ENCODE data around the gene TNKS1BP1.

Gene TNKS1BP1

DNA sequence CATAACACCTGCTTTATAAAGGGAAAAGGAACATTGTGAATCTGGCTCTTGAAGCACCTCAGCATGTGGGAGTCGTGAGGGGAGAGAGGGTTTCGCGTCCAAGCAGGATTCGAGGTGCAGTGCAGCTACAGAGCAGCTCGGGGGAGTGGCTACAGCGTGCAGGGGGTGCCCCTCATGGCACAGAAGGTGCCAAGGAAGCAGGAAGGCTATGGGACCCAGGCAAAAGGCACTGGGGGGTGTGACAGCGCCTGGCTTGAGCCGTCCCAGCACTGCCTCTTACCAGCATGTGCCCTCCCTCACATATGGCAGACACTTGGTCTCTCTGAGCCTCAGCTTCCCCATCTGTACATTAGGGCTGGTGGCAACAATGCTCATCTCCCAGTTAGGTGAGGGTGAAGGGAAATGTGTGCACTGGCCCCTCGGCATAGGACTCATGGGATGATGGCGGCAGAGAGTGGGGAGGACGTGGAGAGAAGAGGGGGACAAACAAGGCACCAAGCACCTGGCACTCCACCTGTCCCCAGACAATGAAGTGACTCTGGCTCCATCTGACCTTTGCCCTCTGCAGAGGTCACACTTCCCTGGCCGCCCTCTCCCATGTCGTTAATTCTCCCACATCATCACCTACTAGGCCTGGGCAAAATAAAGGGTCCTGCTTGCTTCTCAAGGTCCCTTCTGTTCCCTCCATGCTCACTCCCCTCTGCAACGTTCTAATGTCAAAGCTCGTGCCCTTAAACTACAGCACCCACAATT is 10.4 kb downstream of the TNKS1BP1 start:
- CTCF ChIA-PET, result interaction anchor here (0.8 to 1.2 kb wide), 2 partner anchors 17 to 29 kb away, joined by 3 to 4 read pairs; no protein-coding TSS in a partner anchor

DNA sequence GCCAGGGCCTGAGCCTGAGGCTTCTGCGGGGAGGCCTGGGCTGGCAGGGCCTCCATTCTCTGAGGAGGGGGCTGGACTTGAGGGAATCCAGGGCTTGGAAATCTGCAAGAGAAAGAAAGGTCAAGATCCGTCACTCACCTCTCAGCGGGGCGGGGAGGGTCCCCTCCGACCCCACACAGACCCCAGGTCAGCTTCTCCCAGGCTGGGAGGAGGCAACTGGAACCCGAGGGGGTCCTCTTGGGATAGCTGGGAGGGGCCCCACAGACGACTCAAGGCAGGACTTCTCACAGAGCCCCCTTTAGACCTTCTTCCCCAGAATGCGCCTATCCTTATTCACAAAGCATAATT is 11.0 kb downstream of the TNKS1BP1 start:
- no peak for DNase-seq (ENCODE audit: extremely low spot score)
- POLR2A ChIA-PET, result no interaction called here
- CTCF ChIA-PET, result interaction anchor here (1.2 to 3.1 kb wide), 3 partner anchors 10 to 65 kb away, joined by 4 to 8 read pairs (median 4); no protein-coding TSS in a partner anchor
- TF ChIP-seq, protein P1, sequence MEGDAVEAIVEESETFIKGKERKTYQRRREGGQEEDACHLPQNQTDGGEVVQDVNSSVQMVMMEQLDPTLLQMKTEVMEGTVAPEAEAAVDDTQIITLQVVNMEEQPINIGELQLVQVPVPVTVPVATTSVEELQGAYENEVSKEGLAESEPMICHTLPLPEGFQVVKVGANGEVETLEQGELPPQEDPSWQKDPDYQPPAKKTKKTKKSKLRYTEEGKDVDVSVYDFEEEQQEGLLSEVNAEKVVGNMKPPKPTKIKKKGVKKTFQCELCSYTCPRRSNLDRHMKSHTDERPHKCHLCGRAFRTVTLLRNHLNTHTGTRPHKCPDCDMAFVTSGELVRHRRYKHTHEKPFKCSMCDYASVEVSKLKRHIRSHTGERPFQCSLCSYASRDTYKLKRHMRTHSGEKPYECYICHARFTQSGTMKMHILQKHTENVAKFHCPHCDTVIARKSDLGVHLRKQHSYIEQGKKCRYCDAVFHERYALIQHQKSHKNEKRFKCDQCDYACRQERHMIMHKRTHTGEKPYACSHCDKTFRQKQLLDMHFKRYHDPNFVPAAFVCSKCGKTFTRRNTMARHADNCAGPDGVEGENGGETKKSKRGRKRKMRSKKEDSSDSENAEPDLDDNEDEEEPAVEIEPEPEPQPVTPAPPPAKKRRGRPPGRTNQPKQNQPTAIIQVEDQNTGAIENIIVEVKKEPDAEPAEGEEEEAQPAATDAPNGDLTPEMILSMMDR (IDR thresholded peaks at IDR 0.05; ENCODE audit: control extremely low read depth, extremely low read depth, low read depth, missing control alignments), result no peak

More for the DNA sequence above, 10.4 kb downstream of the TNKS1BP1 start:
- DNase-seq (ENCODE audit: extremely low spot score), result no peak
- POLR2A ChIA-PET, result no interaction called here
- TF ChIP-seq, protein P1 (IDR thresholded peaks at IDR 0.05; ENCODE audit: control extremely low read depth, extremely low read depth, low read depth, missing control alignments), result no peak

DNA sequence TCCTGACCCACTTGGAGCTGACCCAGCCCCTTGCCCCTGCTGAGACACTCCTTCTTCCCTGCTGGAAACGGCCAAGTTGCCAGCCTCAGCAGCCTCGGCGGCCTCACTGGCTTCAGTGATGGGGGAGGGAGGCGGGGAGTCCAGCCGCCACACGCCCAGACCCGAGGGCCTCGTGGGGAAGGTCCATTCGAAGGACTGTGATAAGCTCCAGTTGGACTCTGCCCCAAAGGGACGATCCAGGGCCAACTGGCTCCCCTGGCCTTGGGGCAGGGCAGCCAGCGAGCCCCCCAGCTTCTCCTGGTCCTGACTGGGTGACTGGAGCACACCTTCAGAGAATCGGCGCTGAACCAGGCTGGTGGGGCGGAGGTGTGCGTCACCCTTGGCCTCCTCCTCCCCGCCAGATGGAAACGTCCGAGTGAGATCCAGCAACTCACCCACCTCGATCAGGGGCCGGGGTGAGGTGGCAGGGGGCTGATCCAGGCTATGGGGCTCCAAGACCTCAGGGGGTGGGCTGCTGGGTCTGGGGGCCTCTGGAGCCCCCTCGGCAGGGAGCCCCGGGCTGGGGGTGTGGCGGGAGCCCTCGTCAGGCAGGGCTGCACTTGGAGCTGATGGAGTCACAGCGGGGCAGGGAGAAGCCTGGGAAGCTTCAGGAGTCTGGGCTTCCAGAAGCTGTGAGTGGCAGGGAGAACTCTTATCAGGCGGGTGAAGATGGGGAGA is 11.5 kb downstream of the TNKS1BP1 start:
- no peak for DNase-seq (ENCODE audit: extremely low spot score)
- TF ChIP-seq, protein P1 (IDR thresholded peaks at IDR 0.05; ENCODE audit: control extremely low read depth, extremely low read depth, low read depth, missing control alignments), result no peak
- ChIA-PET CTCF (interaction anchor here (0.7 to 3.1 kb wide), 4 partner anchors 10 to 65 kb away, joined by 3 to 8 read pairs (median 4); no protein-coding TSS in a partner anchor), POLR2A (no interaction called here)

DNA sequence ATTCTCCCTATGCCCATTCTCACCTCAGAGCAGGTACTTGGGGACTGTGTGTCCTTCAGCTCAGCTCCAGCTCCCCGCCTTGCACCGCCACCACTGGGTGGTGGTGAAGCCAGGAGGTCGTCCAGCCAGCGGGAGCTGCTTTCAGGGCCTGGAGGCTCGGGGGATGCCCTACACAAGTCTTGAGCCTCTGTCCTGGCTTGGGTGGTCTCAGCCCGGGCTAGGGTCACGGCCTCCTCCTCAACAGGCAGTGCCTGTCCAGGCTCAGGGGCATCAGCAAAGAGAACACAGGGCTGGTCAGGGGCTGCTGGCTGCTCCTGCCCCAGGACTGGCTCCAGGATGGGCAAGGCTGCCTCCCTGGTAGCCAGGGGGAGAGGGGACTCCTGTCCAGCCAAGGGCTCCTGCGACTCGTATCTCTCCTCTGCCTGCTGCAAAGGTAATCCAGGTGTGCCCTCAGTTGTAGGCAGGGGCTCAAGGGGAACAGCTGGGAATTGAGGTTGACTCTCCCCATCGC is 12.2 kb downstream of the TNKS1BP1 start:
- POLR2A ChIA-PET, result interaction anchor here (0.6 kb wide), 1 partner anchor 225 kb away, joined by 3 read pairs; no protein-coding TSS in a partner anchor
- DNase-seq (ENCODE audit: extremely low spot score), result no peak
- TF ChIP-seq, protein P1 (IDR thresholded peaks at IDR 0.05; ENCODE audit: control extremely low read depth, extremely low read depth, low read depth, missing control alignments), result no peak
- CTCF ChIA-PET, result interaction anchor here (0.7 to 3.1 kb wide), 9 partner anchors 9 to 214 kb away, joined by 3 to 9 read pairs (median 4); no protein-coding TSS in a partner anchor

DNA sequence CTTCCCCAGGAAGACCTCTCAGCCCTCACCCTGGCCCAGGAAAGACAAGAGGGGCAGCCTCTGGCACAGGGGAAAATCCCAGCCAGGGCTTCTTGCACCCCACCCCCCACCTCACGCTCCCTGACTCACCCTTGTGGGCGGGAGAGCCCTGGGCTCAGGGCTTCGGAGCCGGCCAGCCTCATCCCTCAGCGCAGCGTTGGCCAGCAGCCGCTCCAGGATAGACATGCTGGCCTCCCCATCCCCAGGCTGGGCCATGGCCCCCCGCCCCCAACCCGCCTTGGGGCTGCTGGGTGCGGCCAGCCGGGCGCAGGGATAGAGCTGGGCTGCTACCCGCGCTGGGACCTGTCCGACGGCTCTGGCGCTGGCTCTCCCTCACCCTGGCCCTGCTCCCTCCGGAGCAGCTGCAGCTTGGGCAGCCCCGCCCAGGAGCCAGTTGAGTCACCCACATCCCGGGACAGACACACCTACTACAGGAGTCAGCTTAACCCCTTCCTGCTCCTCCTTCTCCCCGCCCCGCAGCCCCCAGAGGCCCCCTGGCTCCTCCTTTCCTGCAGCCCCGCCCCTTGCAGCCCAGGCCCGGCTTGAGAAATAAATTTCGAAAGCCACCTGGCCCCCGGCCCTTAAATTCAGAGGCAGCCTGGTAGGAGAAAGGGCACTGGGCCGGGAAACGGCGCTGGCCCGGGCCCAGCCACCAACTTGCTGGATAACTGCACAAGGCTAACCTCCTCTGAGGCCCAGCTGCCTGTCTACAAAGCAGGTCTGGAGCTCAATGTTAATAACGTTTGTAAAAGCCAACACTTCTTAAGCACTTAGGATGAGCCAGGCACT is 13.4 kb downstream of the TNKS1BP1 start:
- POLR2A ChIA-PET, result interaction anchor here (0.6 kb wide), 1 partner anchor 67 kb away, joined by 5 read pairs; no protein-coding TSS in a partner anchor
- CTCF ChIA-PET, result interaction anchor here (0.9 to 3.1 kb wide), 10 partner anchors 8 to 489 kb away, joined by 3 to 9 read pairs (median 4); no protein-coding TSS in a partner anchor
- TF ChIP-seq, protein P1 (IDR thresholded peaks at IDR 0.05; ENCODE audit: control extremely low read depth, extremely low read depth, low read depth, missing control alignments), result no peak
- DNase-seq (ENCODE audit: extremely low spot score), result peak; percentile 92
